ENCODE data around the gene SORCS1. TPM values are rescaled to one million over a fixed set of nuclear protein-coding genes. Genes with fewer than 3 reads are reported as not detected.
A peak's percentile ranks its signal among the peaks of the same experiment; 100 is the strongest.

SORCS1 gene
- 13.6 and 14.1 TPM in 2 replicates for total RNA-seq
- long read RNA-seq, partial matches to known transcripts = 7 of 17 reads
- long read RNA-seq, other reads (novel, unspliced or antisense) = 9 of 17 reads

- TF ChIP-seq CTCF (IDR thresholded peaks at IDR 0.05; ENCODE audit: unreplicated experiment) = peak; percentile 20
- Mint-ChIP-seq H3K9me3 (ENCODE audit: low read depth) (no peaks in the 10 kb centered on the region), H3K27me3 (peaks cover 51% of the 10 kb centered on the region), H3K4me1 (ENCODE audit: low read depth) (peaks cover 13% of the 10 kb centered on the region), H3K36me3 (ENCODE audit: insufficient read depth) (no peaks in the 10 kb centered on the region), H3K27ac (peak within 1 kb of the TSS; percentile 89), H3K4me3 (ENCODE audit: low read depth) (peak within 1 kb of the TSS; percentile 80)
- DNase-seq (ENCODE audit: low spot score, unreplicated experiment) = peak; percentile 51
Observed at GRCh38 chr10:107163881-107164861, at the start of gene SORCS1. TSS of gene SORCS1 (minus strand) at chr10:107164706.

GRCh38 chr10:107214261-107214660 is 49.8 kb upstream of the SORCS1 start:
- no peak for TF ChIP-seq CTCF (IDR thresholded peaks at IDR 0.05; ENCODE audit: unreplicated experiment)
- Mint-ChIP-seq H3K27me3 (no peaks in the 10 kb centered on the region), H3K4me3 (ENCODE audit: low read depth) (no peak overlapping the region), H3K27ac (no peak overlapping the region), H3K36me3 (ENCODE audit: insufficient read depth) (no peaks in the 10 kb centered on the region), H3K9me3 (ENCODE audit: low read depth) (peaks cover 5% of the 10 kb centered on the region), H3K4me1 (ENCODE audit: low read depth) (no peaks in the 10 kb centered on the region)
- no peak for DNase-seq (ENCODE audit: low spot score, unreplicated experiment)

GRCh38 chr10:107213861-107214260 is 49.4 kb upstream of the SORCS1 start:
- H3K36me3 Mint-ChIP-seq (ENCODE audit: insufficient read depth) = no peaks in the 10 kb centered on the region
- no peak overlapping the region for H3K4me3 Mint-ChIP-seq (ENCODE audit: low read depth)
- H3K9me3 Mint-ChIP-seq (ENCODE audit: low read depth) = peaks cover 5% of the 10 kb centered on the region
- no peak for DNase-seq (ENCODE audit: low spot score, unreplicated experiment)
- no peaks in the 10 kb centered on the region for H3K27me3 Mint-ChIP-seq
- peak overlapping the region; percentile 38 for H3K27ac Mint-ChIP-seq
- H3K4me1 Mint-ChIP-seq (ENCODE audit: low read depth) = no peaks in the 10 kb centered on the region
- TF ChIP-seq CTCF (IDR thresholded peaks at IDR 0.05; ENCODE audit: unreplicated experiment) = no peak

- Mint-ChIP-seq H3K9me3 (ENCODE audit: low read depth) (peaks cover 8% of the 10 kb centered on the region), H3K4me3 (ENCODE audit: low read depth) (no peak overlapping the region), H3K27ac (no peak overlapping the region), H3K36me3 (ENCODE audit: insufficient read depth) (no peaks in the 10 kb centered on the region), H3K27me3 (no peaks in the 10 kb centered on the region), H3K4me1 (ENCODE audit: low read depth) (no peaks in the 10 kb centered on the region)
- TF ChIP-seq CTCF (IDR thresholded peaks at IDR 0.05; ENCODE audit: unreplicated experiment) = no peak
- DNase-seq (ENCODE audit: low spot score, unreplicated experiment) = no peak
Observed at GRCh38 chr10:107206833-107207232, 42.3 kb upstream of the SORCS1 start.

- Mint-ChIP-seq H3K36me3 (ENCODE audit: insufficient read depth) (no peaks in the 10 kb centered on the region), H3K27me3 (peaks cover 15% of the 10 kb centered on the region), H3K4me3 (ENCODE audit: low read depth) (no peak overlapping the region), H3K4me1 (ENCODE audit: low read depth) (peaks cover 2% of the 10 kb centered on the region), H3K9me3 (ENCODE audit: low read depth) (no peaks in the 10 kb centered on the region), H3K27ac (no peak overlapping the region)
- no peak for DNase-seq (ENCODE audit: low spot score, unreplicated experiment)
- TF ChIP-seq CTCF (IDR thresholded peaks at IDR 0.05; ENCODE audit: unreplicated experiment) = peak; percentile 18
Observed at GRCh38 chr10:107169516-107169915, 5.0 kb upstream of the SORCS1 start.
